Measurements from ENCODE around the gene PKD1L1. TPM values are rescaled to one million over a fixed set of nuclear protein-coding genes. Genes with fewer than 3 reads are reported as not detected.

The PKD1L1 gene
- total RNA-seq, 1 experiment from 2014 or later, result not detected

DNA sequence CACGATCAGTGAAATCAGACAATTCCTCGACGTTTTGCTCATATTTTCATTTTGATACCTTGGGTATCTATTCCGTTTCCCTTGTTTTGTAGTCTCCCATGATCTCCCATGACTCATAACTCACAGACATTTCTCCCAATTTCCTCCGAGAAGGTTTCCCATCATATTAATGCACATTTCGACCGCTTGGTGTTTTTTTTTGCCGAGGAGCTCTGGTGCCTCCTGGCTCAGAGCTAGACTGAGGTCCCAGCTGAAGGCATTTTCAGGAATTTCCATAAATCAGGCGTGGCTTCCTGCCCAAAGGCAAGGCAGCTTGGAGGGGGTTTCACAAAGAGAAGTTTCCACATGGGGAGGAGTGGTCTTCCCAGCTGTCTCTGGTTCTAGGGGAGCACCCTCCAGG, 218.1 kb downstream of the PKD1L1 start:
- ChIA-PET CTCF (interaction anchor here (0.6 kb wide), 1 partner anchor 25 kb away, joined by 3 read pairs; no protein-coding TSS in a partner anchor), POLR2A (no interaction called here)
- no peak for DNase-seq (ENCODE audit: unreplicated experiment)
- H3K9me3 Mint-ChIP-seq (ENCODE audit: unreplicated experiment), result no peaks in the 10 kb centered on the region
- intact Hi-C loops (cut with micrococcal nuclease), result no loop called here
- TF ChIP-seq, protein P1, sequence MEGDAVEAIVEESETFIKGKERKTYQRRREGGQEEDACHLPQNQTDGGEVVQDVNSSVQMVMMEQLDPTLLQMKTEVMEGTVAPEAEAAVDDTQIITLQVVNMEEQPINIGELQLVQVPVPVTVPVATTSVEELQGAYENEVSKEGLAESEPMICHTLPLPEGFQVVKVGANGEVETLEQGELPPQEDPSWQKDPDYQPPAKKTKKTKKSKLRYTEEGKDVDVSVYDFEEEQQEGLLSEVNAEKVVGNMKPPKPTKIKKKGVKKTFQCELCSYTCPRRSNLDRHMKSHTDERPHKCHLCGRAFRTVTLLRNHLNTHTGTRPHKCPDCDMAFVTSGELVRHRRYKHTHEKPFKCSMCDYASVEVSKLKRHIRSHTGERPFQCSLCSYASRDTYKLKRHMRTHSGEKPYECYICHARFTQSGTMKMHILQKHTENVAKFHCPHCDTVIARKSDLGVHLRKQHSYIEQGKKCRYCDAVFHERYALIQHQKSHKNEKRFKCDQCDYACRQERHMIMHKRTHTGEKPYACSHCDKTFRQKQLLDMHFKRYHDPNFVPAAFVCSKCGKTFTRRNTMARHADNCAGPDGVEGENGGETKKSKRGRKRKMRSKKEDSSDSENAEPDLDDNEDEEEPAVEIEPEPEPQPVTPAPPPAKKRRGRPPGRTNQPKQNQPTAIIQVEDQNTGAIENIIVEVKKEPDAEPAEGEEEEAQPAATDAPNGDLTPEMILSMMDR (IDR thresholded peaks at IDR 0.05; ENCODE audit: unreplicated experiment), result no peak
- H3K27me3 Mint-ChIP-seq (ENCODE audit: insufficient read depth, unreplicated experiment), result no peaks in the 10 kb centered on the region
- no TSS peak for BruUV-seq (replicated peaks)
- no peaks in the 10 kb centered on the region for H3K4me1 Mint-ChIP-seq (ENCODE audit: insufficient read depth, unreplicated experiment)
- no peak overlapping the region for H3K27ac Mint-ChIP-seq (ENCODE audit: low read depth, unreplicated experiment)
- no peak overlapping the region for H3K4me3 Mint-ChIP-seq (ENCODE audit: unreplicated experiment)
- H3K36me3 Mint-ChIP-seq (ENCODE audit: insufficient read depth, unreplicated experiment), result no peaks in the 10 kb centered on the region

DNA sequence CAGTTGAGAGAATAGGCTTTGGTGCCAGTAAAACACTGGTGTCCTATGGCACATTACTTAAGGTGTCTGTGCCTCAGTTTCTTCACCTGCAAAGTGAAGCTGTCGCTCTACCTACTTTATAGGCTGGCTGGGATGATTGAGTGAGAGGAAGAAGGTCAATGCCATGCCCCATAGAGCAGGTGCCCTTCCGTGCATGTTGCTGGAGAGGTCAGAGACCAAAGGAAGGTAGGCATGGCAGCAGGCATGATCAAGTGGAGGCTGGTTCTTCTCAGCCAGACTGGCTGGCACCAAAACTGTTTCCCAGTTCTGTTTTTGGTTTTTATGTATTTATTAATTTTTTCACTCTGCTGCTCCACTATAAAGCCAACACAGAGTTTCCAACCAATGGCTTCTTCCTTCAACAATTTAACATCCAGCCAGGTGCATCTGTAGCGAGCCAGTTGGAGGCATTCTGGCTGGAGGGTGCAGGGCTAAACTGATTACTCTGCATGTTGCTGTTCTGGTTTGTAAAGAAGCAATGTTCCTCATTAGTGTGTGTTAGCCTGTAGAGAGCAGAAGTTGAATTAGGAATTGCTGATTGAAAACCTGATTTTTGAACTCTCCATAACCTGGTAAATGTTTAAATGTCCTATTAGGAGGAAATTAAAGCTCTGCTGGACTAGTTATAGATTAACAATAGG, 222.1 kb downstream of the PKD1L1 start:
- Mint-ChIP-seq H3K9me3 (ENCODE audit: unreplicated experiment) (no peaks in the 10 kb centered on the region), H3K27ac (ENCODE audit: low read depth, unreplicated experiment) (no peak overlapping the region)
- POLR2A ChIA-PET, result no interaction called here

GRCh38 chr7:47725031-47725780, 223.1 kb downstream of the PKD1L1 start:
- peaks cover 12% of the 10 kb centered on the region for H3K4me1 Mint-ChIP-seq (ENCODE audit: insufficient read depth, unreplicated experiment)
- no peak overlapping the region for H3K27ac Mint-ChIP-seq (ENCODE audit: low read depth, unreplicated experiment)
- CTCF ChIA-PET, result interaction anchor here (0.6 kb wide), 2 partner anchors 84 to 100 kb away, joined by 3 read pairs; no protein-coding TSS in a partner anchor
- DNase-seq (ENCODE audit: unreplicated experiment), result no peak
- intact Hi-C loops (cut with micrococcal nuclease), result no loop called here
- TF ChIP-seq, protein P1 (IDR thresholded peaks at IDR 0.05; ENCODE audit: unreplicated experiment), result no peak
- POLR2A ChIA-PET, result interaction anchor here (1.1 to 1.2 kb wide), 3 partner anchors 17 to 40 kb away, joined by 3 to 4 read pairs (median 4); no protein-coding TSS in a partner anchor
- H3K36me3 Mint-ChIP-seq (ENCODE audit: insufficient read depth, unreplicated experiment), result no peaks in the 10 kb centered on the region
- H3K4me3 Mint-ChIP-seq (ENCODE audit: unreplicated experiment), result no peak overlapping the region
- no TSS peak for BruUV-seq (replicated peaks)
- no peaks in the 10 kb centered on the region for H3K27me3 Mint-ChIP-seq (ENCODE audit: insufficient read depth, unreplicated experiment)
- H3K9me3 Mint-ChIP-seq (ENCODE audit: unreplicated experiment), result no peaks in the 10 kb centered on the region

More for the DNA sequence above, 222.1 kb downstream of the PKD1L1 start:
- no peak for DNase-seq (ENCODE audit: unreplicated experiment)
- no TSS peak for BruUV-seq (replicated peaks)
- Mint-ChIP-seq H3K4me1 (ENCODE audit: insufficient read depth, unreplicated experiment) (peaks cover 6% of the 10 kb centered on the region), H3K36me3 (ENCODE audit: insufficient read depth, unreplicated experiment) (no peaks in the 10 kb centered on the region), H3K4me3 (ENCODE audit: unreplicated experiment) (no peak overlapping the region), H3K27me3 (ENCODE audit: insufficient read depth, unreplicated experiment) (no peaks in the 10 kb centered on the region)
- TF ChIP-seq, protein P1 (IDR thresholded peaks at IDR 0.05; ENCODE audit: unreplicated experiment), result no peak
- intact Hi-C loops (cut with micrococcal nuclease), result no loop called here
- CTCF ChIA-PET, result interaction anchor here (0.6 kb wide), 2 partner anchors 99 to 707 kb away, joined by 3 to 7 read pairs; no protein-coding TSS in a partner anchor

Other genes starting within 250 kb of the PKD1L1 start
- 39.9 and 42.8 TPM in 2 replicates for gene HUS1, start 31.1 kb upstream of the PKD1L1 start, total RNA-seq (2022)
- gene SUN3, start 80.6 kb upstream of the PKD1L1 start, total RNA-seq (2022), result 0.22 TPM in 1 of 2 replicates, not detected in the other
- 0.37 and 0.52 TPM in 2 replicates for gene C7orf57, start 87.1 kb upstream of the PKD1L1 start, total RNA-seq (2022)
- 602 and 797 TPM in 2 replicates for gene UPP1, start 140.8 kb upstream of the PKD1L1 start, total RNA-seq (2022)
- gene ABCA13, start 223.0 kb upstream of the PKD1L1 start, total RNA-seq (2022), result 0.20 and 0.30 TPM in 2 replicates

Data from MCF 10A (cell line).